Measurements from ENCODE around the gene PALLD. TPM values are rescaled to one million over a fixed set of nuclear protein-coding genes. Genes with fewer than 3 reads are reported as not detected.

PALLD gene
- total RNA-seq, 1 experiment from 2014 or later: 23.7 TPM

GRCh38 chr4:168744021-168744420 lies 247.2 kb downstream of the PALLD start (continued):
- TF ChIP-seq SMAD3 (CRISPR knock-in tag; IDR thresholded peaks at IDR 0.05; ENCODE audit: borderline replicate concordance) (no peak), JUN (CRISPR knock-in tag; IDR thresholded peaks at IDR 0.05) (no peak), SOX15 (CRISPR knock-in tag; IDR thresholded peaks at IDR 0.05) (no peak), FOXP4 (CRISPR knock-in tag; IDR thresholded peaks at IDR 0.05) (no peak)

GRCh38 chr4:168748807-168749206 lies 252.0 kb downstream of the PALLD start:
- Mint-ChIP-seq H3K27me3 (ENCODE audit: low read depth) (peaks cover 4% of the 10 kb centered on the region), H3K27ac (no peak overlapping the region), H3K4me3 (no peak overlapping the region), H3K36me3 (no peaks in the 10 kb centered on the region), H3K4me1 (no peaks in the 10 kb centered on the region), H3K9me3 (peaks cover 11% of the 10 kb centered on the region)
- ChIA-PET CTCF (no interaction called here), POLR2A (no interaction called here)
- DNase-seq (ENCODE audit: low spot score): no peak
- no peak for ATAC-seq
- no peak for TF ChIP-seq ESRRA (CRISPR knock-in tag; IDR thresholded peaks at IDR 0.05; ENCODE audit: borderline replicate concordance)
- no peak for TF ChIP-seq SMAD4 (CRISPR knock-in tag; IDR thresholded peaks at IDR 0.05)

- CTCF ChIA-PET: interaction anchor here (0.7 kb wide), 1 partner anchor 148 kb away, joined by 4 read pairs; no protein-coding TSS in a partner anchor
- ATAC-seq: no peak
- H3K9me3 Mint-ChIP-seq: peaks cover 16% of the 10 kb centered on the region
- no peak overlapping the region for H3K27ac Mint-ChIP-seq
- no peak overlapping the region for H3K4me3 Mint-ChIP-seq
- H3K4me1 Mint-ChIP-seq: no peaks in the 10 kb centered on the region
- DNase-seq (ENCODE audit: low spot score): no peak
- H3K27me3 Mint-ChIP-seq (ENCODE audit: low read depth): no peaks in the 10 kb centered on the region
- POLR2A ChIA-PET: no interaction called here
- H3K36me3 Mint-ChIP-seq: no peaks in the 10 kb centered on the region; the same call in 1 of the 2 replicates
- no peak for TF ChIP-seq NFYB (CRISPR knock-in tag; conservative IDR thresholded peaks at IDR 0.05; ENCODE audit: low read depth)
- no peak for TF ChIP-seq ZNF512 (CRISPR knock-in tag; IDR thresholded peaks at IDR 0.05; ENCODE audit: borderline replicate concordance)
- TF ChIP-seq SOX15 (CRISPR knock-in tag; IDR thresholded peaks at IDR 0.05): no peak
- no peak for TF ChIP-seq NFE2L1 (CRISPR knock-in tag; IDR thresholded peaks at IDR 0.05)
- no peak for TF ChIP-seq FOXP1 (CRISPR knock-in tag; IDR thresholded peaks at IDR 0.05; ENCODE audit: borderline replicate concordance)
- no peak for TF ChIP-seq TCF7 (CRISPR knock-in tag; IDR thresholded peaks at IDR 0.05; ENCODE audit: low read depth)
- no peak for TF ChIP-seq KAT7 (CRISPR knock-in tag; IDR thresholded peaks at IDR 0.05; ENCODE audit: borderline replicate concordance)
- TF ChIP-seq MAX (CRISPR knock-in tag; IDR thresholded peaks at IDR 0.05): no peak
- no peak for TF ChIP-seq ZNF317 (CRISPR knock-in tag; IDR thresholded peaks at IDR 0.05; ENCODE audit: borderline replicate concordance, low read depth)
- no peak for TF ChIP-seq PRDM15 (CRISPR knock-in tag; IDR thresholded peaks at IDR 0.05)
- no peak for TF ChIP-seq AR (CRISPR knock-in tag; IDR thresholded peaks at IDR 0.05)
- TF ChIP-seq MYBL2 (CRISPR knock-in tag; IDR thresholded peaks at IDR 0.05): no peak
- TF ChIP-seq ATF6 (CRISPR knock-in tag; IDR thresholded peaks at IDR 0.05): no peak
- TF ChIP-seq NR1H2 (CRISPR knock-in tag; IDR thresholded peaks at IDR 0.05): no peak
Observed at GRCh38 chr4:168751263-168752225, 254.7 kb downstream of the PALLD start.

Measured in WTC11 (cell line).